Heart right ventricle (tissue), 16 donors: ENCODE results near the gene C6orf132. TPM values are rescaled to one million over a fixed set of nuclear protein-coding genes. Genes with fewer than 3 reads are reported as not detected.

Experiments used
- ATAC-seq, 8 donors: fragments of 200-7000 bp; cut with Tn5 transposase; one replicate each; pipeline ENCODE4 v1.9.1; 2020; ENCODE audit warnings: mild to moderate bottlenecking in 8 of 8, moderate library complexity in 8 of 8, moderate number of reproducible peaks in 1 of 8
- DNase-seq, 2 donors: peaks; one replicate each; pipeline ENCODE4 v3.0.0-alpha.2; 2020
- H3K27ac ChIP-seq, 10 donors: fragments of 200-600 bp; sonication (generic) in 2 of 10; one replicate each; pipeline versions ENCODE4 v1.5.0 to v1.8.0; 2020 to 2022; ENCODE audit warnings: mild to moderate bottlenecking in 3 of 10
- H3K27me3 ChIP-seq, 7 donors: fragments of 200-600 bp; one replicate each; pipeline ENCODE4 v1.8.0; 2021 to 2022; ENCODE audit warnings: mild to moderate bottlenecking in 2 of 7
- H3K36me3 ChIP-seq, 9 donors: fragments of 200-600 bp; sonication (generic) in 1 of 9; one replicate each; pipeline versions ENCODE4 v1.5.0 to v1.8.0; 2020 to 2022; ENCODE audit warnings: mild to moderate bottlenecking in 2 of 9
- H3K4me1 ChIP-seq, 9 donors: fragments of 200-600 bp; sonication (generic) in 1 of 9; one replicate each; pipeline versions ENCODE4 v1.5.0 to v1.8.0; 2020 to 2022; ENCODE audit warnings: mild to moderate bottlenecking in 4 of 9
- H3K4me3 ChIP-seq, 10 donors: fragments of 200-600 bp; sonication (generic) in 2 of 10; one replicate each; pipeline versions ENCODE4 v1.5.0 to v1.8.0; 2020 to 2022; ENCODE audit warnings: mild to moderate bottlenecking in 7 of 10, moderate library complexity in 2 of 10
- H3K9me3 ChIP-seq, 11 donors: fragments of 200-600 bp in 10 of 11; sonication (generic) in 2 of 11; one replicate each; pipeline versions ENCODE4 v1.5.0 to v1.8.0; 2013 to 2022; ENCODE audit warnings: mild to moderate bottlenecking in 2 of 11, control low read depth in 1 of 11, moderate library complexity in 1 of 11
- WGBS, 2 donors: extraction: QIAGEN DNeasy Blood & Tissue Kit; methylation state at CpG; one replicate each; pipeline ENCODE4 v1.1.7; 2013; ENCODE audit warnings: inconsistent platforms in 1 of 2; 5-methylcytosine and 5-hydroxymethylcytosine counted together
- intact Hi-C, 10 donors: fragments of 100-400 bp; cut with DNase I; formaldehyde crosslinking; loops; one replicate each; pipeline versions ENCODE4 v1.11.1 to v1.14.2; 2022
- polyA plus RNA-seq, 2 donors: library from polyadenylated mRNA; stranded (reverse); fragments of 200-250 nt; gene quantifications; one replicate each; pipeline ENCODE4 v1.2.3, GENCODE V29; 2013
- total RNA-seq, 10 donors: library from RNA; stranded (reverse); fragmentation: NEBNext Ultra II Directional in 3 of 10; extraction: Animal tissue kit (Norgen Biotek cat#: 25700) in 3 of 10; gene quantifications; one replicate each; pipeline versions ENCODE4 v1.2.1 to v1.2.4, GENCODE V29; 2021 to 2023
- TF ChIP-seq, protein P1 (sequence below), 9 donors: fragments of 200-600 bp; sonication (generic) in 2 of 9; IDR thresholded peaks; one replicate each; pipeline versions ENCODE4 v1.5.0 to v1.8.0; 2021 to 2022; ENCODE audit warnings: antibody characterized with exemption in 9 of 9, mild to moderate bottlenecking in 5 of 9, moderate library complexity in 1 of 9
- donor health status: Arrhythmogenic right ventricular cardiomyopathy.
- donor health status: ischemic (EF 13 %, LVEDD 7.1; RV severe dilation, severe dysfunction).
- donor health status: healthy with polysubstance abuse.
- donor health status: DM: no; HTN: yes; CAD: no.
- donor health status: DM: no; HTN: no; CAD: no.
- donor health status: ischemic (EF 25% LVEDD 6.9; RV normal size, moderate dysfunction).
- donor health status: ischemic (EF 25% LVEDD 5.7; RV mildly dilated, moderate dysfunction).
- donor health status: healthy.
- donor health status: DM: yes; HTN: yes; CAD: no.
- donor health status: Ischemic cardiomyopathy.
- donor health status: ischemic (EF 35%, LVEDD 5.7; RV mildly dilated, moderate dysfunction).
- donor health status: nonischemic (EF 11% LVEDD 7.7; RV severe dilation, severe dysfunction).
- donor health status: DM: yes; HTN: yes; CAD: no.
- donor health status: PGD.
- donor health status: ischemic (EF 29% LVEDD 5.4; RV normal size, mild dysfunction).
- donor health status: nonischemic (EF 23%, LVEDD 6.1; RV moderate dilation, normal function).

The C6orf132 gene
- total and polyA plus RNA-seq, 12 donors, result 0.23 to 2.9 (median 1.9) TPM

GRCh38 chr6:42059743-42060142, 82.7 kb downstream of the C6orf132 start:
- peaks cover 0 to 100% (median 67%) of the 10 kb centered on the region in 9 donors for H3K36me3 ChIP-seq
- DNase-seq (no peak), ATAC-seq (no peak)
- 94 to 96% methylated on average over 5 of the region's 5 CpGs for WGBS, 2 donors
- H3K27me3 ChIP-seq, result no peaks in the 10 kb centered on the region
- no peak overlapping the region for H3K27ac ChIP-seq
- intact Hi-C loops, result loop anchor here in 1 of 10 donors (10.0 kb wide), 1 partner anchor 495 kb away; no protein-coding TSS in a partner anchor
- H3K4me3 ChIP-seq, result no peak overlapping the region
- no peaks in the 10 kb centered on the region for H3K4me1 ChIP-seq
- H3K9me3 ChIP-seq, result no peaks in the 10 kb centered on the region
- TF ChIP-seq, protein P1, sequence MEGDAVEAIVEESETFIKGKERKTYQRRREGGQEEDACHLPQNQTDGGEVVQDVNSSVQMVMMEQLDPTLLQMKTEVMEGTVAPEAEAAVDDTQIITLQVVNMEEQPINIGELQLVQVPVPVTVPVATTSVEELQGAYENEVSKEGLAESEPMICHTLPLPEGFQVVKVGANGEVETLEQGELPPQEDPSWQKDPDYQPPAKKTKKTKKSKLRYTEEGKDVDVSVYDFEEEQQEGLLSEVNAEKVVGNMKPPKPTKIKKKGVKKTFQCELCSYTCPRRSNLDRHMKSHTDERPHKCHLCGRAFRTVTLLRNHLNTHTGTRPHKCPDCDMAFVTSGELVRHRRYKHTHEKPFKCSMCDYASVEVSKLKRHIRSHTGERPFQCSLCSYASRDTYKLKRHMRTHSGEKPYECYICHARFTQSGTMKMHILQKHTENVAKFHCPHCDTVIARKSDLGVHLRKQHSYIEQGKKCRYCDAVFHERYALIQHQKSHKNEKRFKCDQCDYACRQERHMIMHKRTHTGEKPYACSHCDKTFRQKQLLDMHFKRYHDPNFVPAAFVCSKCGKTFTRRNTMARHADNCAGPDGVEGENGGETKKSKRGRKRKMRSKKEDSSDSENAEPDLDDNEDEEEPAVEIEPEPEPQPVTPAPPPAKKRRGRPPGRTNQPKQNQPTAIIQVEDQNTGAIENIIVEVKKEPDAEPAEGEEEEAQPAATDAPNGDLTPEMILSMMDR (IDR thresholded peaks at IDR 0.05), result no peak

DNA sequence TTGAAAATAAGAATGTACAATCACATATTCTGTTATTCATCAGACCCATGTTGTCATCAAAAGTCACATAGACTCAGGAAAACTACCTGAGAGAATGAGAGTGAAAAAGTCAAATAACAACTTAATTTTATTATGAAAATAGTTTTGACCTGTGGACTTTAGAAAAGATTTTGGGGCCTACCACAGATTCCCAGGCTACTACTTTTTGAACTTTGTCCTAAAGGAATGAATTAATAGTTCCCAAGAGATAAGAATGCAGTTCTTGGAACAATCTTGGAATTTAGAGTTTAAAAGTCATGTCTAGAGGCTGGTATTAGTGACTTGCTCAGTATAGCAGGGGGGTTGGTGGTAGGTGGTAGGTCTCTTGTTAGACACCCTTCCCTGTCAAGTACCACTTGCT, 88.8 kb downstream of the C6orf132 start:
- Histone ChIP-seq H3K4me1 (peaks cover 5 to 45% (median 35%) of the 10 kb centered on the region in 9 donors), H3K27me3 (no peaks in the 10 kb centered on the region), H3K4me3 (no peak overlapping the region), H3K9me3 (no peaks in the 10 kb centered on the region), H3K36me3 (peaks cover 0 to 72% (median 50%) of the 10 kb centered on the region in 9 donors), H3K27ac (no peak overlapping the region)
- DNase-seq (no peak), ATAC-seq (no peak)
- TF ChIP-seq, protein P1 (IDR thresholded peaks at IDR 0.05), result no peak
- intact Hi-C loops, result loop anchor here in 1 of 10 donors (10.0 kb wide), 1 partner anchor 501 kb away; no protein-coding TSS in a partner anchor

- TF ChIP-seq, protein P1 (IDR thresholded peaks at IDR 0.05), result no peak
- peak overlapping the region in 9 of 10 donors; percentile 57 to 81 (median 74) for H3K4me3 ChIP-seq
- DNase-seq (no peak), ATAC-seq (no peak)
- 18 to 28% methylated on average over 8 of the region's 8 CpGs for WGBS, 2 donors
- peak overlapping the region in 6 of 10 donors; percentile 91 to 98 (median 94) for H3K27ac ChIP-seq
- H3K27me3 ChIP-seq, result no peaks in the 10 kb centered on the region
- intact Hi-C loops, result loop anchor here in 1 of 10 donors (10.0 kb wide), 1 partner anchor 504 kb away; no protein-coding TSS in a partner anchor
- H3K36me3 ChIP-seq, result peaks cover 0 to 48% (median 27%) of the 10 kb centered on the region in 9 donors
- H3K9me3 ChIP-seq, result no peaks in the 10 kb centered on the region
- peaks cover 13 to 66% (median 56%) of the 10 kb centered on the region in 9 donors for H3K4me1 ChIP-seq
Observed at GRCh38 chr6:42051268-42051653, 91.2 kb downstream of the C6orf132 start.

Other genes with a start within 250 kb of the C6orf132 start
- gene USP49, start 247.2 kb downstream of the C6orf132 start, total RNA-seq, result 1 to 10 TPM; 1.1 to 2.0 (median 1.7) TPM
- 1 to 10 TPM in 1 of 2 donors, under 1 TPM in 1; 0.58 to 2.0 TPM for gene USP49, start 247.2 kb downstream of the C6orf132 start, polyA plus RNA-seq
- gene MED20, start 221.5 kb downstream of the C6orf132 start, total RNA-seq, result 10 to 100 TPM; 12.6 to 21.5 (median 17.3) TPM
- 10 to 100 TPM; 11.0 to 11.1 TPM for gene MED20, start 221.5 kb downstream of the C6orf132 start, polyA plus RNA-seq
- gene BYSL, start 221.1 kb downstream of the C6orf132 start, total RNA-seq, result 10 to 100 TPM in 3 of 10 donors, 1 to 10 TPM in 7; 7.5 to 14.6 (median 9.9) TPM
- 10 to 100 TPM in 1 of 2 donors, 1 to 10 TPM in 1; 4.3 to 20.0 TPM for gene BYSL, start 221.1 kb downstream of the C6orf132 start, polyA plus RNA-seq
- 10 to 100 TPM; 29.6 to 51.8 (median 37.5) TPM for gene CCND3, start 200.8 kb downstream of the C6orf132 start, total RNA-seq
- gene CCND3, start 200.8 kb downstream of the C6orf132 start, polyA plus RNA-seq, result 10 to 100 TPM; 55.5 to 77.3 TPM
- gene TAF8, start 92.1 kb downstream of the C6orf132 start, total RNA-seq, result 10 to 100 TPM; 21.0 to 38.1 (median 31.6) TPM
- 10 to 100 TPM; 15.2 to 20.1 TPM for gene TAF8, start 92.1 kb downstream of the C6orf132 start, polyA plus RNA-seq
- gene GUCA1A, start 30.7 kb upstream of the C6orf132 start, total RNA-seq, result not detected
- not detected for gene GUCA1A, start 30.7 kb upstream of the C6orf132 start, polyA plus RNA-seq
- gene GUCA1B, start 52.3 kb upstream of the C6orf132 start, total RNA-seq, result 1 to 10 TPM in 8 of 10 donors, under 1 TPM in 2; 0.34 to 2.8 (median 1.9) TPM
- gene GUCA1B, start 52.3 kb upstream of the C6orf132 start, polyA plus RNA-seq, result under 1 TPM; 0.28 to 0.59 TPM
- gene MRPS10, start 75.2 kb upstream of the C6orf132 start, total RNA-seq, result 10 to 100 TPM; 47.4 to 82.1 (median 63.1) TPM
- 10 to 100 TPM; 22.6 to 30.7 TPM for gene MRPS10, start 75.2 kb upstream of the C6orf132 start, polyA plus RNA-seq